H1 (cell line): ENCODE data around the gene TSPAN9.

Experiments used
- CHD1 ChIP-seq: IDR thresholded peaks from 2 replicates; pipeline ENCODE4 v1.6.1; 2012; ENCODE audit warnings: low read depth, low read length, improper control_type of control experiment
- JUND ChIP-seq: IDR thresholded peaks from 2 replicates; pipeline ENCODE4 v1.6.1; 2011; ENCODE audit warnings: mild to moderate bottlenecking, improper control_type of control experiment, low read length
- MAFK ChIP-seq: IDR thresholded peaks from 2 replicates; pipeline ENCODE4 v1.6.1; 2012; ENCODE audit warnings: low read depth, mild to moderate bottlenecking, improper control_type of control experiment, low read length
- POLR2AphosphoS5 ChIP-seq: IDR thresholded peaks from 2 replicates; pipeline ENCODE4 v1.6.1; 2011; ENCODE audit warnings: low read depth, low read length
- RXRA ChIP-seq: IDR thresholded peaks from 2 replicates; pipeline ENCODE4 v1.6.1; 2011; ENCODE audit warnings: low read depth, mild to moderate bottlenecking, low read length, moderate library complexity; ENCODE audit not compliant: insufficient read depth
- TF ChIP-seq, protein P1 (sequence below), 3 experiments: IDR thresholded peaks; 1 replicate in 2 of 3; 2 replicates in 1 of 3; pipeline versions ENCODE4 v1.5.1 to v1.6.1; 2011; ENCODE audit warnings: low read length in 3 of 3, mild to moderate bottlenecking in 3 of 3, inconsistent platforms in 2 of 3, low read depth in 1 of 3, moderate library complexity in 1 of 3; ENCODE audit not compliant: insufficient read depth in 1 of 3; ENCODE audit errors: control extremely low read depth in 1 of 3
- TF ChIP-seq, protein P2 (sequence below): IDR thresholded peaks from 2 replicates; pipeline ENCODE4 v1.6.1; 2011; ENCODE audit warnings: low read length, improper control_type of control experiment

DNA sequence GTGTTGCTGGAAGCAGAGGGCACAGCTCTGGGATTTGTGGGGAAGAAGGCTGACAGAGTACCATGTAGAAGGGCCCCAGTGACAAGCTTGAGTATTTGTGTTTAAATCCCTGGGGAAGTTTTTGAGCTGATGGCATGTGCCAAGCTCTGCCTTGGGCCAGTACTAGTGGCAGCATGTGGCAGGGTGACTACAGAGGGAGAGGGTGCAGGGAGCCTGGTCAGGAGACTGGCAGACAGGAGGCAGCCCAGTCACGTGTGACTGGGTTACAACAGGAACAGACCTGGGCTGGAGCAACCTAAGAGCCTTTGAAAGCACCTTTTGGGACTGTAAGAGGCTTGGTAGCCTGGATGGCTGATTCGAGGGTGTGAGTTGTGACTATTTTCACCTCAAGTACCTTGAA lies 112.1 kb downstream of the TSPAN9 start:
- TF ChIP-seq POLR2AphosphoS5 (no peak), CHD1 (no peak), MAFK (no peak), JUND (no peak), RXRA (no peak)
- TF ChIP-seq, protein P1, sequence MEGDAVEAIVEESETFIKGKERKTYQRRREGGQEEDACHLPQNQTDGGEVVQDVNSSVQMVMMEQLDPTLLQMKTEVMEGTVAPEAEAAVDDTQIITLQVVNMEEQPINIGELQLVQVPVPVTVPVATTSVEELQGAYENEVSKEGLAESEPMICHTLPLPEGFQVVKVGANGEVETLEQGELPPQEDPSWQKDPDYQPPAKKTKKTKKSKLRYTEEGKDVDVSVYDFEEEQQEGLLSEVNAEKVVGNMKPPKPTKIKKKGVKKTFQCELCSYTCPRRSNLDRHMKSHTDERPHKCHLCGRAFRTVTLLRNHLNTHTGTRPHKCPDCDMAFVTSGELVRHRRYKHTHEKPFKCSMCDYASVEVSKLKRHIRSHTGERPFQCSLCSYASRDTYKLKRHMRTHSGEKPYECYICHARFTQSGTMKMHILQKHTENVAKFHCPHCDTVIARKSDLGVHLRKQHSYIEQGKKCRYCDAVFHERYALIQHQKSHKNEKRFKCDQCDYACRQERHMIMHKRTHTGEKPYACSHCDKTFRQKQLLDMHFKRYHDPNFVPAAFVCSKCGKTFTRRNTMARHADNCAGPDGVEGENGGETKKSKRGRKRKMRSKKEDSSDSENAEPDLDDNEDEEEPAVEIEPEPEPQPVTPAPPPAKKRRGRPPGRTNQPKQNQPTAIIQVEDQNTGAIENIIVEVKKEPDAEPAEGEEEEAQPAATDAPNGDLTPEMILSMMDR (IDR thresholded peaks at IDR 0.05; ENCODE audit: control extremely low read depth in 1 of 3, insufficient read depth in 1 of 3, low read depth in 1 of 3, low read length in 3 of 3), result no peak
- TF ChIP-seq, protein P2, sequence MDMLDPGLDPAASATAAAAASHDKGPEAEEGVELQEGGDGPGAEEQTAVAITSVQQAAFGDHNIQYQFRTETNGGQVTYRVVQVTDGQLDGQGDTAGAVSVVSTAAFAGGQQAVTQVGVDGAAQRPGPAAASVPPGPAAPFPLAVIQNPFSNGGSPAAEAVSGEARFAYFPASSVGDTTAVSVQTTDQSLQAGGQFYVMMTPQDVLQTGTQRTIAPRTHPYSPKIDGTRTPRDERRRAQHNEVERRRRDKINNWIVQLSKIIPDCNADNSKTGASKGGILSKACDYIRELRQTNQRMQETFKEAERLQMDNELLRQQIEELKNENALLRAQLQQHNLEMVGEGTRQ, result no peak
